HFFc6 (cell line): ENCODE results near the gene HIPK2. TPM values are rescaled to one million over a fixed set of nuclear protein-coding genes. Genes with fewer than 3 reads are reported as not detected.

Experiments used
- DNase-seq: peaks from one replicate; pipeline ENCODE4 v3.0.0-alpha.2; 2018
- H3K27ac Mint-ChIP-seq: 2 replicates; pipeline ENCODE4 v1.8.0; 2020; ENCODE audit warnings: mild to moderate bottlenecking, mixed read lengths
- H3K27me3 Mint-ChIP-seq: 2 replicates; pipeline ENCODE4 v1.8.0; 2021; ENCODE audit warnings: mild to moderate bottlenecking, moderate library complexity, mixed read lengths; ENCODE audit not compliant: insufficient read depth
- H3K36me3 Mint-ChIP-seq: 2 replicates; pipeline ENCODE4 v1.8.0; 2021; ENCODE audit warnings: low read depth, mixed read lengths
- H3K4me1 Mint-ChIP-seq: 2 replicates; pipeline ENCODE4 v1.8.0; 2020; ENCODE audit warnings: low read depth, mixed read lengths
- H3K4me3 Mint-ChIP-seq: 2 replicates; pipeline ENCODE4 v1.8.0; 2020; ENCODE audit warnings: mild to moderate bottlenecking, moderate library complexity, mixed read lengths
- H3K9me3 Mint-ChIP-seq: 2 replicates; pipeline ENCODE4 v1.8.0; 2020; ENCODE audit warnings: mild to moderate bottlenecking, mixed read lengths
- total RNA-seq, 6 experiments: library from RNA; stranded (reverse); fragmentation: NEBNext Ultra II Directional; extraction: Animal tissue kit (Norgen Biotek cat#: 25700); gene quantifications; 2 replicates in 1 of 6; 3 replicates in 5 of 6; pipeline ENCODE4 v1.2.3, GENCODE V29; 2021
- TF ChIP-seq, protein P1 (sequence below): fragments of 200-600 bp; sonication (generic); IDR thresholded peaks from 2 replicates; pipeline ENCODE4 v1.5.0; 2021; ENCODE audit warnings: antibody characterized with exemption, mild to moderate bottlenecking

HIPK2 gene
- total RNA-seq, 6 experiments from 2014 or later, result 14.6 to 33.4 (median 31.4) TPM

- TF ChIP-seq, protein P1, sequence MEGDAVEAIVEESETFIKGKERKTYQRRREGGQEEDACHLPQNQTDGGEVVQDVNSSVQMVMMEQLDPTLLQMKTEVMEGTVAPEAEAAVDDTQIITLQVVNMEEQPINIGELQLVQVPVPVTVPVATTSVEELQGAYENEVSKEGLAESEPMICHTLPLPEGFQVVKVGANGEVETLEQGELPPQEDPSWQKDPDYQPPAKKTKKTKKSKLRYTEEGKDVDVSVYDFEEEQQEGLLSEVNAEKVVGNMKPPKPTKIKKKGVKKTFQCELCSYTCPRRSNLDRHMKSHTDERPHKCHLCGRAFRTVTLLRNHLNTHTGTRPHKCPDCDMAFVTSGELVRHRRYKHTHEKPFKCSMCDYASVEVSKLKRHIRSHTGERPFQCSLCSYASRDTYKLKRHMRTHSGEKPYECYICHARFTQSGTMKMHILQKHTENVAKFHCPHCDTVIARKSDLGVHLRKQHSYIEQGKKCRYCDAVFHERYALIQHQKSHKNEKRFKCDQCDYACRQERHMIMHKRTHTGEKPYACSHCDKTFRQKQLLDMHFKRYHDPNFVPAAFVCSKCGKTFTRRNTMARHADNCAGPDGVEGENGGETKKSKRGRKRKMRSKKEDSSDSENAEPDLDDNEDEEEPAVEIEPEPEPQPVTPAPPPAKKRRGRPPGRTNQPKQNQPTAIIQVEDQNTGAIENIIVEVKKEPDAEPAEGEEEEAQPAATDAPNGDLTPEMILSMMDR, result no peak
- Mint-ChIP-seq H3K4me3 (no peak overlapping the region), H3K4me1 (peaks cover 10% of the 10 kb centered on the region; the same call in 1 of the 2 replicates), H3K9me3 (no peaks in the 10 kb centered on the region), H3K27me3 (peaks cover 15% of the 10 kb centered on the region), H3K27ac (no peak overlapping the region), H3K36me3 (no peaks in the 10 kb centered on the region; the same call in 1 of the 2 replicates)
- DNase-seq, result no peak
Observed at GRCh38 chr7:139548302-139549028, 229.3 kb downstream of the HIPK2 start.

GRCh38 chr7:139544645-139545044 is 233.2 kb downstream of the HIPK2 start:
- H3K27ac Mint-ChIP-seq, result no peak overlapping the region
- H3K9me3 Mint-ChIP-seq, result no peaks in the 10 kb centered on the region
- no peak for DNase-seq
- H3K36me3 Mint-ChIP-seq, result no peaks in the 10 kb centered on the region
- peaks cover 31% of the 10 kb centered on the region for H3K27me3 Mint-ChIP-seq
- TF ChIP-seq, protein P1, result no peak
- H3K4me3 Mint-ChIP-seq, result no peak overlapping the region
- H3K4me1 Mint-ChIP-seq, result no peaks in the 10 kb centered on the region

- no peaks in the 10 kb centered on the region for H3K36me3 Mint-ChIP-seq
- H3K4me1 Mint-ChIP-seq, result no peaks in the 10 kb centered on the region
- TF ChIP-seq, protein P1, result no peak
- H3K27me3 Mint-ChIP-seq, result peaks cover 36% of the 10 kb centered on the region
- no peak for DNase-seq
- H3K4me3 Mint-ChIP-seq, result no peak overlapping the region
- no peak overlapping the region for H3K27ac Mint-ChIP-seq
- H3K9me3 Mint-ChIP-seq, result no peaks in the 10 kb centered on the region
Observed at GRCh38 chr7:139543801-139544603, 233.8 kb downstream of the HIPK2 start.

DNA sequence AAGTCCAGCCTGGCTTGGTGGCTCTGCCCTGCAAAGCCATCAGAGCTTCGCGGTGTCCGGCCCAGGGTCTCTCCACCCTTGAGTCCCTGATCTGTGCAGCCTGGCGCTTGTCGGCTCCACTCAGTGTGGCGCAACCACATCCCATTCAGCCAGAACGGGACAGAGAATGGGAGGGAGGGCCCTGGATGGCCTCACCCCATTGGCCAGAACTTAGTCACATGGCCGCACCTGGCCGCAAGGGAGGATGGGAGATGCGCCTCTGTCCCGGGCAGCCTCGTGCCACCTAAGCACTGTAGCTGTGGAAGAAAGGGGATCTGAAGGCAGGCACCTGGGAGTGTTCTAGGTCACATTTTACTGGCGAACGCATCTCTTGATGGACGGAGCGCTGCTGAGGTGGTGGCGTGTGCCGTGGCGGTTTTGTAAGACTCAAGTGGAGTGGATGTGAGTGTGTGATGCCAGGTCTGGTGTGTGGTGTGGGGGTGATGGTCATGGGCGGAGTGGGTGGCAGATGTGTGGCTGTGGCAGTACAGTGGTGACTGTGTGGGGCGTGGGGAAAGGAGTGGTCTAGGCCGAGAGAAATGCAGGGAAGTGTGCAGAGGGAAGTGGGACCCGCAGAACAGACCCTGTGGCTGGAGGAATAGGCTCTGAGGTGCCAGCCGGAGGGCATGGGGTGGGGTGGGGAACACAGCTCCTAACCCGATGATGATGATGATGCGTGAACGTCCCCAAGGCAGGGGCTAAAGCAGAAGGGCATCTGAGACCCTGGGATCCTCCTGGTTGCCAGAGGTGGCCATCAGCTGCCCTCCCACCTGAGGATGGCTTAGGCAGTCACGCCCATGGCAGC is 235.3 kb downstream of the HIPK2 start:
- DNase-seq, result no peak
- peaks cover 42% of the 10 kb centered on the region for H3K27me3 Mint-ChIP-seq
- H3K9me3 Mint-ChIP-seq, result no peaks in the 10 kb centered on the region
- no peaks in the 10 kb centered on the region for H3K36me3 Mint-ChIP-seq
- H3K4me1 Mint-ChIP-seq, result no peaks in the 10 kb centered on the region
- H3K4me3 Mint-ChIP-seq, result no peak overlapping the region
- TF ChIP-seq, protein P1, result no peak
- no peak overlapping the region for H3K27ac Mint-ChIP-seq

DNA sequence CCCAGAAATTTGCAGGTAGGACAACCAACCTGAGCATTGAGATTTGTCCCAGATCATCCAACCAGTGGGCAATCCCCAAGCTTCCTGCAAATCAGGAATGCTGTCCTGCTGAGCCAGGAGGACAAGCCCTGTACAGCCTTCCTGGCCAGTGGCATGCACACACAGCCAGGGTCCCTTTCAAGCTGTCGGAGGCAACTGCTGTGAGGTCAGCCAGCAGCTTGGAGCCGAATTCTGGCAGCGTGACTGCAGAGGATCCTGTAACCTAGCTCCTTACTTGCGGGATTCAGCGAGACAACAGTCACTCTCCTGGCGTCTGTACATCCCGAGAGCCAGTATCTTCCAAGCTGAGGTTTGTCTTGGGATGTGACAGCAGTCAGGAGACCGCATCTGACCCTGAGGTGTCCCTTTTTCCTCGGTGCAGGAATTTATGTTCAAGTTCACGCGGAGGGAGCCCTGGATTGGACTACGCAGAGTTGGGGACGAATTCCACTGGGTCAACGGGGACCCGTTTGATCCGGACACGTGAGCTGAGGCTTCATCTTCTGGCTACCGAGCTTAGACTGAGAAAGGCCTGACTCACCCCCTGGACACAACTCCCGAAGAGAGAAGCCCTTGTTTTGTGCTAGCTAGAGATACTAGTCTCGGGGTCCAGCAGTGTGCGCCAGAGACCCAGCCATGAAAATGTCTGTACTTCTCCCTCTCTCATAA is 236.0 kb downstream of the HIPK2 start:
- H3K9me3 Mint-ChIP-seq, result no peaks in the 10 kb centered on the region
- H3K27me3 Mint-ChIP-seq, result peaks cover 42% of the 10 kb centered on the region
- no peak overlapping the region for H3K27ac Mint-ChIP-seq
- TF ChIP-seq, protein P1, result no peak
- no peaks in the 10 kb centered on the region for H3K4me1 Mint-ChIP-seq
- H3K36me3 Mint-ChIP-seq, result no peaks in the 10 kb centered on the region
- no peak for DNase-seq
- H3K4me3 Mint-ChIP-seq, result no peak overlapping the region
